ENCODE data around the gene RYR3.

Gene RYR3

GRCh38 chr15:33310481-33311311 is at the start of gene RYR3:
RYR3 (plus strand) TSS chr15:33310967; CDS start chr15:33311046, 79 bp downstream.
- peak; percentile 25 for DNase-seq (ENCODE audit: low spot score)

DNA sequence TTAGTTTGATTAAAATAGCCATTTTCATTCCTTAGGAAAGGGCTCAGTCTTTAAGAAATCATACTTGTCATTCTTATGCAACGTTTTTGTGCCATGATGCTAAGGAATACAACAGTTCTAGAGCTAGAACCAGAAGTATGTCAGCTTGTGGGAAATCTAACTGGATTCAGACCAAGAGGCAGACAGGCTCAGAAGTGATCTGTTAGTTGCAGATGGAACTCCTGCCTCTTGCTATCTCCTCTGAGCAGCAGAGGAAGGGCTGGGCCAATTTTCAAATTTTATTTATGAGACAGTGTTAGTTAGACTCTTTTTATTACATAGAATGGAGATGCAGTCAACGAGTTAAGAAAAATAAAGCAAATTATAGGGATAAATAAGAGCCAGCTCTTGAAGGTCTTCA is 48.5 kb upstream of the RYR3 start:
- no peak for DNase-seq (ENCODE audit: low spot score)

DNA sequence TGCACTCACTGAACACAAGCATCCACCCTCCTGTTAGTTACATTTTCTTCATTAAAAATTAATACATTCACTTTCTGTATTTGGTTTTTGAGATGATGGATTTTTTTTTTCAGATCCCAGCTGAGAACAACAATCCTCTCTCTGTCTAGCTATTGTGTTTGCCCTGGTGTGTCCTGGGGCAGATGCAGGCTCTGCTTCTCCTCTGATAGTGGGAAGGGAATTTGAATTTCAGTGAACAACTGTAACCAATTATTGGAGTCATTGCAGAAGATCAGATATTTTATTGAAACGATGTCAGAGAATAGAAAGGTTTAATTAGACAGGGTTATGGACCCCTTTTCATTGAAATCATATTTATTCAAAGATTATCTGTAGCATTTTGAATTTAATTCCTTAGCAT is 33.1 kb upstream of the RYR3 start:
- no peak for DNase-seq (ENCODE audit: low spot score)

DNA sequence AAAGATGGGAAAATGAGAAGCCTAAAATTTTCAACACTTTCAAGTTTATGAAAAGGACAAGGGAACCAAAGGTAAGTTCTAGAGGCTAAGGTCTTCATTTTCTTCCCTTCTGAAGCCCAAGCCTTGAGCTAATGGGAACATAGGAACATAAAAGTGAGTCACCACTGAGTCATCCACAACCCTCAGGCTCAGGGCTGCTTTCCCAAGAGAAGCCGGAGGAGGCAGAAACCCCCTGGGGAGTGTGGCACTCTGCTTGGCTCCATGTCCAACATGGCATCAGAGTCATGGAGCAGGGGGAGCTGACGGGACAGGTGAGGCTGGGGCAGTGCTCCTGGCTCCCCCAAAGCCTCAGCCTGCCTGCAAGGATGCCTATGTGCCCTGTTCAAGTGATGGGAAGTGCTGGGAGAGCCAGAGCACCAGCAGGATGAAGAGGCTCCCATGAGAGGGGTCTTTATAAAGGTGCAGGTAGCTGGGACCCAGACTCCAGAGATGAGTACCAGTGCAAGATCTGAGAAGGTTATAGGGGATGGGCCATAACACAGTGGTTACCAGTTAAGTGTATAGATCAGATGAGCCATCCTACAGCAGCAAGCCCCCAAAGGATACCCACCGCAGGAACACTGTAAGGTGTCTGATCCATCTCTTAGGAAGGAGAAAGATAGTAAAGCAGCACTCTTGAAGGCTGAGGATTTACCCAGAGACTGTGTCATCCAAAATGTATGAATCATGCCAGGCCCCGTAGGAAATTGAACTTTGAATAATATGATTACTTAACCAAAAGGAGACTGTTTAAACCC is 31.8 kb upstream of the RYR3 start:
- DNase-seq (ENCODE audit: low spot score): peak; percentile 78

DNA sequence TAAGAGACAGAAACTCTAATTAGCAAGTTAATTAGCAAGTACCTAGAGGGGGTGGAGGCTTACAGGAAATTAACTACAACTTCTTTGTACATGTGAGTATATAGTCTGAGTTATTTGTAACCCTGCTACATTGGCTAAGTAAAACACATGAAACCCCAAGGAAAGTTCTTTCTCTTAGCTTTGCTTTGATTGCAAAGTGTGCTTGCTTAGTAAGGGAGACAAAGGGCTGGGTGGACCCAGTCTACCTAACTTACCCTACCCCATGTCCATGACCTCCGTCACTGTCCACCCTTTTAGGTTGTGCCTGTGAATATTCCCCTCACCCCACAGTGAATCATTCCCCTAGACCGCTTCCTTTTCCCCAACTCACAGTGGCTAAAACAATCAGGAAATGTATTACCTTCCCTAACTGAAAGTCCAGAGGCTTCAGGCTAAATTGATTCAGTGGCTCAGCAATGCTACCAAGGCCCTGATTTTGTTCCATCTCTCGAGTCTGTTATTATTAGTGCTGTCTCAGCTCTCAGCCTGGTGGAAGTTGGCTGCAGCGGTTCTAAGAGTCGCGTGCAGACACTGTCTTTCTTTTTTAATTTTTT is 31.1 kb upstream of the RYR3 start:
- DNase-seq (ENCODE audit: low spot score): no peak

DNA sequence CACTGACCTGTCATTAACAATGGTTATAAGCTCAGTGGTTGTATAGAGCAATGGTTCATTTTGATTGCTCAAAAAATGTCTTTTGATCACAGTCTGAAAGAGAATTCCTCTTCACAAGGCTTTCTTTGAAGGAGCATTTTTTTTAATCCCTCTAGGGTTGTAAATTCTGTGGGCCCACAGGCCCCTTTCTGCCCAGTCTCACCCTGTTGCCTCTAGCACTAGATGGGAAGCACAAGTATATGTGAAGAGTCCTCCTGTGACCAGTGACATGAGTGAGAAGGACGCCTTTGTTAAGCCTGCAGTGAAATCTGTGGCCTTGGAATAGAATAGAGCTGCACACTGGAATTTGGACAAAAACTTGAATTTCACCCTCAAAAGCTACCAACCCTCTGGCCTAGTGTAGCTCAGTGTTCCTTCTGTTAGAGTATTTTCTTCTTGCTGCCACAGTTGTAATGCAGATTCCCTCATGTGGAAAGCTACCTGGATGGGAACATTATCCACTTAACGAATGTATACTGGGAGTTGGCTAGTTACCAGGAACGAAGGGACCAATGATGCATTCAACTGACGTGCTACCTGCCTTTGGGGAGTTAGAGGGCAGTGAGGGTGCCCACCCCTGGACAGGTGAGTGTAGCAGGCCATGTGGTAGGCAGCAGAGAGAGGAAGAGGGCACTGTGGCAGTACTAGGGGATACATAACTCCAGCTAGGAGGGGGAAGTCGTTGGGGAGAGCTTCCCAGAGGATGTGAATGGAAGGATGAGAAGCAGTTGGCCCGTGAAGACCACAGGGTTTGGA is 28.3 kb upstream of the RYR3 start:
- no peak for DNase-seq (ENCODE audit: low spot score)

- no peak for DNase-seq (ENCODE audit: low spot score)
These were observed 27.2 kb upstream of the RYR3 start for GRCh38 chr15:33283576-33283975.

GRCh38 chr15:33284336-33284735 is 26.4 kb upstream of the RYR3 start:
- DNase-seq (ENCODE audit: low spot score): no peak

DNA sequence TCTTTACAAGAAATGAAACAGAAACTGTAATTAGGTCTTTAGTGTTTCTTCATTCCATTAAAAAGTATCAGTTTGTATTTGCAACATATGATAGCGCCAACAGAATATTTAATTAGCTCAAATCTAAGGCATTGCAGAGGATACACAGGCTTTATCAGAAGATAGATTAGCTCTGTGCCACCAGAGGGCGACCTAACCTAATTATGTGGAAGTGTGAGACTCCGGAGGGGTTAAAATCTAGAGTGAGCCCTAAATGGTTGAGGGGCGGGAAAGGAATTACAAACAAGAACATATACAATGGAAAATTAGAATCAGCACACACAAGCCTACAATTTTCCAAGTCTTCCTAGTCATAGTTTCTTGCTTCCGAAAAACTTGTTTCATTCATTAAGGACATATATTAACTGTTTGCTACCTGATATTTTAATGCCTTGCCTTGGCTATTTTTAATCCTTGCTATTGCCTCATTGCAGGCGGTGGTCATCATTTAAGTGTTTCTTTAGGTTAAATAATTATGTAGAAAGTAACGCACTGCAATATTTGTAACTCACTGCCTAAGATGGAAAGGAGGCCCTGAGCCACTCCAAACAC is 18.0 kb upstream of the RYR3 start:
- DNase-seq (ENCODE audit: low spot score): peak; percentile 56

DNA sequence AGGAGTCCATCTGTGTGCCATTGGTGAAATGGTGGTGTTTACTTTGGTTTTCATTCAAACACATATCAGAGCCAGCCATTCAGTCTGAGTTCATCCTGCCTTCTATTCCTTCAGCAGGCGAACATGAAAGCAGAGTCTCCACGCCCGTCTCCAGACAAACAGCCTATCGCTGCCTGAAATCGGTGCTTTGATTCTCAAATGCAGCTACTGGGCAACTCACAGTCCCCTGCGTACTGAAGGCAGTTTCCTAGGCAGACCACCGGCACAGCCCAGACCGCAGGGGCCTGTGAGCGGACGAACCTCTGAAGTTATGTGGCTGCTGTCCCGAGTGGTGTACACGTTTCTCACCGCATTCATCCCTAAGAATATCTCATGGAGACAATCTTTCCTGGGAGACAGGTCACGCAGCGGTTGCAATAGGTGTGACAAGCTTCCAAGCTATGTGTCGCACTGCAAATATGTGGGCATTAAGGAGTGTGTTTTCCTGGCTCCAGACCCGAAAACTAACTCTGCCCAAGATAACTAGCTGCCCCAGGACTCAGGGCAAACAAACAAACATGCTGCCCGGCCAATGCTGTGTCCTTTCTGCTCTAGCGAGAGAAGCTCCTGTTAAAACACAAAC is 16.9 kb upstream of the RYR3 start:
- DNase-seq (ENCODE audit: low spot score): peak; percentile 20

DNA sequence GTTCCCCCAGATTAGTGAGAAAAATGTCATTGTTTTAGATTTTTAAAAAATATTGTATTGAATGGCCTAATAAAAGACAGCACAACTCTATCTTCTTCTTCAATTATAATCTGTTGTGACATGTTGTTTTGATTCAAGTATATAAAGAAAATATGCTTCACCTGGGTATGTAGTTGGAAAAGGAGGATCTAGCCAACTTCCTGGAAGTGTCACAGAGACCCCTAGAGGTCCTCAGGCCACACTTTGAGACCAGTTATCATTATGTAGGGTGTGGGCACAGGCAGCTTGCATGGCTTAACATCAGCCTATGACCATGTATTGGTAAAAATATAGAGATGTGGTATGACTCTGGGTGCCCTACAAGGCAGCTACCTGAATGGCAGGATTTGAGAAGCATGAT is 14.7 kb upstream of the RYR3 start:
- no peak for DNase-seq (ENCODE audit: low spot score)

- DNase-seq (ENCODE audit: low spot score): no peak
These were observed 13.9 kb upstream of the RYR3 start for GRCh38 chr15:33296856-33297255.

GRCh38 chr15:33298631-33299030 is 12.1 kb upstream of the RYR3 start:
- DNase-seq (ENCODE audit: low spot score): no peak

DNA sequence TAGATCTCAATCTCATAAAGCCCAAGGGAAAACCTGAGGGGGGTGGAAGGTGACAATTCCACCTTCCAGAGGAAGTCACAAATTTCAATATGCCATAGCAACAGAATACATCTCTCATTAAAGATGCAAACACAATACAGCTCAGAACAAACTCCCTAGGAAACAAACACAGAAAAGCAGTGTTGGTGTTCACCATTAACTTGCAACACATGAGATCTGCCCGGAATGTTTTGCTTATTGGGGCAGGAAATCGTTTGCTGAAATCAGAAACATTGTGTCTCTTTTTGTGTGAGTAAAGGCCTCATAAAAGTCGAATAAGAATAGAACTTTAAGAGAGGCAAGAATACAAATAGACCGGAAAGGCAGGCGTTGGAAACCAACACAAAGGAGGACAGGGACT is 5.8 kb upstream of the RYR3 start:
- DNase-seq (ENCODE audit: low spot score): no peak

- DNase-seq (ENCODE audit: low spot score): no peak
These were observed 1.0 kb upstream of the RYR3 start for GRCh38 chr15:33309602-33310276.

DNA sequence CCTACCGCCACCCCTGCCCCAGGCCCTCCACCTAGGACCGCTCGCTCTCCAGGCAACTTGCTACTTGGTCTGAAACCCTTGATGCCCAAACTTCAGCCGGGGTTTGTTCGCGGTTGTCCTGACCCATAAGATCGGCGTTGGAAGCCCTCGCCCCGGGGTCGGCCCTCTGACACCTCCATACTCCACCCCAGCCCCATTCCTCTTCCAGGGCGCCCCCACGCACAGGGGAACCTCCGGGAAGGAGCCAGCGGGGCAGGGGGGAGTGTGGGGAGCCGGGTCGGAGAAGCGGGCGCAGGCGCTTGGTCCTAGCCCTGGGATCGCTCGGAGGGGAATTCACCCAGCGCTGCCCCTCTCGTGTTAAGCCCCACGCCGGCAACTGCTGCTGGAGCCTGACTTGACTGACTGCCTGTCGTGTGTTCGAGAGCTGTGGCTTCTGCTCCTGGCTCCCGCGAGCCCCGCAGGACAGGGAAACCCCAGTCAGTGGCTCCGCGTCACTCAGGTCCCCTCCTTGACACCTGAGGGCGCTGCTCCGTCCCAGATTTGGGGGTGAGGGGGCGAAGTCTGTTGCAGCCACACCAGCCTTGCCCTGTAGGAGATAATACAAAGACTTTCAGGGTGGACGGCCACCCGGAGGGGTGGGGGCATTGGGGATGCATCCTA is 675 bp downstream of the RYR3 start:
- DNase-seq (ENCODE audit: low spot score): no peak

DNA sequence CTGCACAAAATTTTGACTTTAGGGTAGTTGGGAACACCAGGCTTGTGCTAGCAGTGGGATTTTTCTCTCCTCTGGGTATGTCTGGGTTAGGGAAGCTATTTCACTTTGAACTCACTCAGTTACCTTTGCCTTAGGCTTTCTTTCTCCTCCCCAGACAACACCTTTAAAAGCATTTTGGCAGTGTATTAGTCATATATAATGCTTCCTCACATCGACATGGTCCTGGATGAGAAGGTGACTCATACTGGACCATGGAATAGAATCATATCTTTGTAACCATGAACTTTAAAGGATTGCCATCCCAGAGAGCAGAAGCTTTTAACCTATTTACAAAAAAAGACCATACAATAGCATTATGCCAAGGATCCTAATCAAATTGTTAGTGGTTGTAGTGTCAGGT is 2.7 kb downstream of the RYR3 start:
- DNase-seq (ENCODE audit: low spot score): no peak

DNA sequence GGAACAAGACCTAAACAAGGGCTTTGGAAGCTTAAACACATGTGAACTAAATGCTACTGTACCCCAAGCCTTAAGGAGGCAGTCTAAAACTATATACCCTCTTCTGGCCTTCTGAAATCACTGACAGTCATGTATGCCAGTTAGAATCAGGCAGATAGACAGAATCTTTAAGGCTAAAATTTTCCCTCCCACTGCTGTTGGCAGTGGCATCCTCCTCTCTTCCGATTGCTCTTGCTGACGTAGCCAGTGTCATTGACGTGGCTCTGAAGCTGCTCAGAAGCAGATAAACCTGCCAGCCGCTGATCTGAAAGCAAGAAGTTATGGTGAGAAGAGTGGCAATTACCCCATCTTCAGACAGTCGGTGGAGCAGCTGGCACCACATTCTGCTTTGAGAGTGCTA is 3.3 kb downstream of the RYR3 start:
- no peak for DNase-seq (ENCODE audit: low spot score)

- no peak for DNase-seq (ENCODE audit: low spot score)
These were observed 4.3 kb downstream of the RYR3 start for GRCh38 chr15:33315044-33315443.

GRCh38 chr15:33317896-33318295 is 7.1 kb downstream of the RYR3 start:
- DNase-seq (ENCODE audit: low spot score): no peak
